ENCODE results near the gene LRRC45. TPM values are rescaled to one million over a fixed set of nuclear protein-coding genes. Genes with fewer than 3 reads are reported as not detected.

Gene LRRC45
- total RNA-seq, 1 experiment from 2014 or later: 38.1 TPM

DNA sequence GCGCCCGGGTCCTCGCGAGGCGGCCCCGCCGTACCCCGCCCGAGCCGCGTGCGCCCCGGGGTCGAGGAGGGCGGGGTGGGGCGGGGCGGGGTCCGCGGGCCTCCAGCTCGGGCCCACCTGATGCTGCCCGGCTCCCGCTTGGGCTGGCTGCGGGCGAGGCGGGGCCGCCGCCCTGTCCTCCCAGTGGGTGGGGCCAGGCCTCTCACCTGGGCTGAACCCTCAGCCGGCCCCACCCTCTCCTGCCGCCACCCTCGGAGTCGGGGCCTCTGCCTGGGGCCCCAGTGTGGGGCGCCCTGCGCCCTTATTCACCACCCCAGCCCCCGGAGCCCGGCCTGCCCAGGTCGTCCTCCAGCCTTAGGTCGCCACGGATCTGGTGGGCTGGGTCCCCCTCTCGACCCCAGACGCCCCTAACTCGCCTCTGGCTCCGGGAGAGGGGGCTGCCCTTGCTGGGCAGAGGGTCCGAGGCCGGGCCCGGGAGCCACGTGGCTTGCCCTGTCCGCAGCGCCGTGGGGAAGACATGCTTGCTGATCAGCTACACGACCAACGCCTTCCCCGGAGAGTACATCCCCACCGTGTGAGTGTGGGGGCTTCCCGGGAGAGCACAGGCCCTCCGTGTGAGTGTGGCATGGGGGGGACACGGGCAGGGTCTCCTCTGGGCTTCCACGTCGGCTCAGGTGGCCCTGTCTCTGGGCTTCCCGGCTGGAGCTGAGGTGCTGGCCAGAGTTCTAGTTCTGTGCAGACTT, 9.0 kb downstream of the LRRC45 start (continued):
- TF ChIP-seq, protein P1, sequence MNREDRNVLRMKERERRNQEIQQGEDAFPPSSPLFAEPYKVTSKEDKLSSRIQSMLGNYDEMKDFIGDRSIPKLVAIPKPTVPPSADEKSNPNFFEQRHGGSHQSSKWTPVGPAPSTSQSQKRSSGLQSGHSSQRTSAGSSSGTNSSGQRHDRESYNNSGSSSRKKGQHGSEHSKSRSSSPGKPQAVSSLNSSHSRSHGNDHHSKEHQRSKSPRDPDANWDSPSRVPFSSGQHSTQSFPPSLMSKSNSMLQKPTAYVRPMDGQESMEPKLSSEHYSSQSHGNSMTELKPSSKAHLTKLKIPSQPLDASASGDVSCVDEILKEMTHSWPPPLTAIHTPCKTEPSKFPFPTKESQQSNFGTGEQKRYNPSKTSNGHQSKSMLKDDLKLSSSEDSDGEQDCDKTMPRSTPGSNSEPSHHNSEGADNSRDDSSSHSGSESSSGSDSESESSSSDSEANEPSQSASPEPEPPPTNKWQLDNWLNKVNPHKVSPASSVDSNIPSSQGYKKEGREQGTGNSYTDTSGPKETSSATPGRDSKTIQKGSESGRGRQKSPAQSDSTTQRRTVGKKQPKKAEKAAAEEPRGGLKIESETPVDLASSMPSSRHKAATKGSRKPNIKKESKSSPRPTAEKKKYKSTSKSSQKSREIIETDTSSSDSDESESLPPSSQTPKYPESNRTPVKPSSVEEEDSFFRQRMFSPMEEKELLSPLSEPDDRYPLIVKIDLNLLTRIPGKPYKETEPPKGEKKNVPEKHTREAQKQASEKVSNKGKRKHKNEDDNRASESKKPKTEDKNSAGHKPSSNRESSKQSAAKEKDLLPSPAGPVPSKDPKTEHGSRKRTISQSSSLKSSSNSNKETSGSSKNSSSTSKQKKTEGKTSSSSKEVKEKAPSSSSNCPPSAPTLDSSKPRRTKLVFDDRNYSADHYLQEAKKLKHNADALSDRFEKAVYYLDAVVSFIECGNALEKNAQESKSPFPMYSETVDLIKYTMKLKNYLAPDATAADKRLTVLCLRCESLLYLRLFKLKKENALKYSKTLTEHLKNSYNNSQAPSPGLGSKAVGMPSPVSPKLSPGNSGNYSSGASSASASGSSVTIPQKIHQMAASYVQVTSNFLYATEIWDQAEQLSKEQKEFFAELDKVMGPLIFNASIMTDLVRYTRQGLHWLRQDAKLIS (CRISPR knock-in tag; IDR thresholded peaks at IDR 0.05; ENCODE audit: borderline replicate concordance): no peak
- TF ChIP-seq OVOL2 (CRISPR knock-in tag; IDR thresholded peaks at IDR 0.05; ENCODE audit: borderline replicate concordance) (no peak), NR2C2 (CRISPR knock-in tag; IDR thresholded peaks at IDR 0.05) (no peak), ZBTB21 (CRISPR knock-in tag; IDR thresholded peaks at IDR 0.05; ENCODE audit: borderline replicate concordance) (no peak)
- TF ChIP-seq, protein P2, sequence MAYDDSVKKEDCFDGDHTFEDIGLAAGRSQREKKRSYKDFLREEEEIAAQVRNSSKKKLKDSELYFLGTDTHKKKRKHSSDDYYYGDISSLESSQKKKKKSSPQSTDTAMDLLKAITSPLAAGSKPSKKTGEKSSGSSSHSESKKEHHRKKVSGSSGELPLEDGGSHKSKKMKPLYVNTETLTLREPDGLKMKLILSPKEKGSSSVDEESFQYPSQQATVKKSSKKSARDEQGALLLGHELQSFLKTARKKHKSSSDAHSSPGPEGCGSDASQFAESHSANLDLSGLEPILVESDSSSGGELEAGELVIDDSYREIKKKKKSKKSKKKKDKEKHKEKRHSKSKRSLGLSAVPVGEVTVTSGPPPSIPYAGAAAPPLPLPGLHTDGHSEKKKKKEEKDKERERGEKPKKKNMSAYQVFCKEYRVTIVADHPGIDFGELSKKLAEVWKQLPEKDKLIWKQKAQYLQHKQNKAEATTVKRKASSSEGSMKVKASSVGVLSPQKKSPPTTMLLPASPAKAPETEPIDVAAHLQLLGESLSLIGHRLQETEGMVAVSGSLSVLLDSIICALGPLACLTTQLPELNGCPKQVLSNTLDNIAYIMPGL (CRISPR knock-in tag; IDR thresholded peaks at IDR 0.05): 0 out of 2 replicates have a peak, but pooled peaks have one; percentile 56
- TF ChIP-seq, protein P3, sequence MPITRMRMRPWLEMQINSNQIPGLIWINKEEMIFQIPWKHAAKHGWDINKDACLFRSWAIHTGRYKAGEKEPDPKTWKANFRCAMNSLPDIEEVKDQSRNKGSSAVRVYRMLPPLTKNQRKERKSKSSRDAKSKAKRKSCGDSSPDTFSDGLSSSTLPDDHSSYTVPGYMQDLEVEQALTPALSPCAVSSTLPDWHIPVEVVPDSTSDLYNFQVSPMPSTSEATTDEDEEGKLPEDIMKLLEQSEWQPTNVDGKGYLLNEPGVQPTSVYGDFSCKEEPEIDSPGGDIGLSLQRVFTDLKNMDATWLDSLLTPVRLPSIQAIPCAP (CRISPR knock-in tag; IDR thresholded peaks at IDR 0.05): no peak

DNA sequence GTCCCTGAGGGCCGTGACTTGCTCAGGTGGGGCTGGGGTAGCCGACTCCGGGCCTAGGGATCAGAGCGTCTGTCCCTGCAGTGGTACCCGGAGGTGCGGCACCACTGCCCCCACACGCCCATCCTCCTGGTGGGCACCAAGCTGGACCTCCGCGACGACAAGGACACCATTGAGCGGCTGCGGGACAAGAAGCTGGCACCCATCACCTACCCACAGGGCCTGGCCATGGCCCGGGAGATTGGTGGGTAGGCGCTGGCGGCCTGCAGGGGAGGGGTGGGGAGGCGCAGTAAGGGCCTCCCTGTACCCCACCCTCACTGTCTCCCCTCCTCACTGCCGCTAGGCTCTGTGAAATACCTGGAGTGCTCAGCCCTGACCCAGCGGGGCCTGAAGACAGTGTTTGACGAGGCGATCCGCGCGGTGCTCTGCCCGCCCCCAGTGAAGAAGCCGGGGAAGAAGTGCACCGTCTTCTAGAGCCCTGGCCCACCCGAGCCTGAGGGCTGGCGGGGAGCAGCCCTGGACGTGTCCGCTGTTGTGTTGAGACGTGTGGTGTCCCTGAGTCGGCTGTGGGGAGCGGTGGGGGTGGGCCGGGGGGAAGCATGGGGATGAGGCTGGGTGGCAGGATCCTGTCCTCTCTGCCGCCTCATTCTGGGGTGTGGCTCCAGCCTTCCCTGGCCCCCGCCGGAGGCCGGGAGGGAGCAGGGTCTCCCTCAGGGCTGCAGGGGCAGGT, 10.4 kb downstream of the LRRC45 start:
- ATAC-seq (no peak), DNase-seq (ENCODE audit: low spot score) (no peak)
- Mint-ChIP-seq H3K4me3 (peak overlapping the region; percentile 65), H3K36me3 (0 out of 2 replicates have a peak, but pooled peaks cover 6% of the 10 kb centered on the region), H3K9me3 (no peaks in the 10 kb centered on the region), H3K27me3 (ENCODE audit: low read depth) (peaks cover 4% of the 10 kb centered on the region; the same call in 1 of the 2 replicates), H3K4me1 (peaks cover 20% of the 10 kb centered on the region), H3K27ac (no peak overlapping the region)
- ChIA-PET CTCF (interaction anchor here (5.7 kb wide), 1 partner anchor 14 kb away, joined by 119 read pairs; the partner anchor contains the start of genes CENPX and LRRC45), POLR2A (no interaction called here)
- no peak for TF ChIP-seq TP53 (CRISPR knock-in tag; IDR thresholded peaks at IDR 0.05)
- TF ChIP-seq, protein P4, sequence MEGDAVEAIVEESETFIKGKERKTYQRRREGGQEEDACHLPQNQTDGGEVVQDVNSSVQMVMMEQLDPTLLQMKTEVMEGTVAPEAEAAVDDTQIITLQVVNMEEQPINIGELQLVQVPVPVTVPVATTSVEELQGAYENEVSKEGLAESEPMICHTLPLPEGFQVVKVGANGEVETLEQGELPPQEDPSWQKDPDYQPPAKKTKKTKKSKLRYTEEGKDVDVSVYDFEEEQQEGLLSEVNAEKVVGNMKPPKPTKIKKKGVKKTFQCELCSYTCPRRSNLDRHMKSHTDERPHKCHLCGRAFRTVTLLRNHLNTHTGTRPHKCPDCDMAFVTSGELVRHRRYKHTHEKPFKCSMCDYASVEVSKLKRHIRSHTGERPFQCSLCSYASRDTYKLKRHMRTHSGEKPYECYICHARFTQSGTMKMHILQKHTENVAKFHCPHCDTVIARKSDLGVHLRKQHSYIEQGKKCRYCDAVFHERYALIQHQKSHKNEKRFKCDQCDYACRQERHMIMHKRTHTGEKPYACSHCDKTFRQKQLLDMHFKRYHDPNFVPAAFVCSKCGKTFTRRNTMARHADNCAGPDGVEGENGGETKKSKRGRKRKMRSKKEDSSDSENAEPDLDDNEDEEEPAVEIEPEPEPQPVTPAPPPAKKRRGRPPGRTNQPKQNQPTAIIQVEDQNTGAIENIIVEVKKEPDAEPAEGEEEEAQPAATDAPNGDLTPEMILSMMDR (IDR thresholded peaks at IDR 0.05): no peak
- TF ChIP-seq, protein P5, sequence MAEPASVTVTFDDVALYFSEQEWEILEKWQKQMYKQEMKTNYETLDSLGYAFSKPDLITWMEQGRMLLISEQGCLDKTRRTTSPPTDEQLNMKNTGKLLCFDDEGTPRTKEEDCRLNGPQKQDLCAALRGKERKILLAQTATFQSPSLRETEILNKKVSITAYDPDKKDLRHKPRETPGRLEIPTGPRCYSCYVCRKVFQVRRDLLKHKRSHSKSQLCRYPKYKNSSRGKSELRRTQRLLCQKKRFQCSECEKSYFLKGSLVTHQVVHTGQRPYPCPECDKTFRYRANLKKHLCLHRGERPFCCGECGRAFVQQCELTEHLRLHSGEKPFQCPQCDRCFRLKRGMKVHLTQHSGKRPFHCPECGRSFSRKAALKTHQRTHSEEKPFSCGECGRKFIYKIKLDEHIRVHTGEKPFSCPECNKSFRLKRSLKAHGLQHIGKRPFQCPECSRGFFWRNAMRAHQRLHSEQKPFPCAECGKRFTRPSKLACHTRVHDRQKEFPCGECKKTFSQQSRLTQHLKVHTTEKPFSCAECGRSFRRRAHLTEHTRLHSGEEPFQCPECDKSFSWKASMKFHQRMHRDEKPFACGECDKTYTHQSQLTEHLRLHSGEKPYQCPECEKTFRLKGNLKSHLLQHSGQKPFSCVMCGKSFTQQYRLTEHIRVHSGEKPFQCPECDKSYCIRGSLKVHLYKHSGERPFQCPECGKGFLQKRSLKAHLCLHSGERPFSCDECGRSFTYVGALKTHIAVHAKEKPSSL (CRISPR knock-in tag; conservative IDR thresholded peaks at IDR 0.05): no peak
- TF ChIP-seq, protein P1 (CRISPR knock-in tag; IDR thresholded peaks at IDR 0.05; ENCODE audit: borderline replicate concordance): no peak
- no peak for TF ChIP-seq FOXK1 (CRISPR knock-in tag; IDR thresholded peaks at IDR 0.05)
- TF ChIP-seq, protein P6, sequence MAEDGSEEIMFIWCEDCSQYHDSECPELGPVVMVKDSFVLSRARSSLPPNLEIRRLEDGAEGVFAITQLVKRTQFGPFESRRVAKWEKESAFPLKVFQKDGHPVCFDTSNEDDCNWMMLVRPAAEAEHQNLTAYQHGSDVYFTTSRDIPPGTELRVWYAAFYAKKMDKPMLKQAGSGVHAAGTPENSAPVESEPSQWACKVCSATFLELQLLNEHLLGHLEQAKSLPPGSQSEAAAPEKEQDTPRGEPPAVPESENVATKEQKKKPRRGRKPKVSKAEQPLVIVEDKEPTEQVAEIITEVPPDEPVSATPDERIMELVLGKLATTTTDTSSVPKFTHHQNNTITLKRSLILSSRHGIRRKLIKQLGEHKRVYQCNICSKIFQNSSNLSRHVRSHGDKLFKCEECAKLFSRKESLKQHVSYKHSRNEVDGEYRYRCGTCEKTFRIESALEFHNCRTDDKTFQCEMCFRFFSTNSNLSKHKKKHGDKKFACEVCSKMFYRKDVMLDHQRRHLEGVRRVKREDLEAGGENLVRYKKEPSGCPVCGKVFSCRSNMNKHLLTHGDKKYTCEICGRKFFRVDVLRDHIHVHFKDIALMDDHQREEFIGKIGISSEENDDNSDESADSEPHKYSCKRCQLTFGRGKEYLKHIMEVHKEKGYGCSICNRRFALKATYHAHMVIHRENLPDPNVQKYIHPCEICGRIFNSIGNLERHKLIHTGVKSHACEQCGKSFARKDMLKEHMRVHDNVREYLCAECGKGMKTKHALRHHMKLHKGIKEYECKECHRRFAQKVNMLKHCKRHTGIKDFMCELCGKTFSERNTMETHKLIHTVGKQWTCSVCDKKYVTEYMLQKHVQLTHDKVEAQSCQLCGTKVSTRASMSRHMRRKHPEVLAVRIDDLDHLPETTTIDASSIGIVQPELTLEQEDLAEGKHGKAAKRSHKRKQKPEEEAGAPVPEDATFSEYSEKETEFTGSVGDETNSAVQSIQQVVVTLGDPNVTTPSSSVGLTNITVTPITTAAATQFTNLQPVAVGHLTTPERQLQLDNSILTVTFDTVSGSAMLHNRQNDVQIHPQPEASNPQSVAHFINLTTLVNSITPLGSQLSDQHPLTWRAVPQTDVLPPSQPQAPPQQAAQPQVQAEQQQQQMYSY (CRISPR knock-in tag; IDR thresholded peaks at IDR 0.05): no peak

Measured in WTC11 (cell line).